HFF-Myc (cell line): ENCODE data around the gene WNT3.

Experiments
- DNase-seq: peaks from one replicate; pipeline ENCODE4 v3.0.0-alpha.2; 2011; ENCODE audit warnings: low read depth; ENCODE audit errors: extremely low read depth
- H3K4me3 ChIP-seq: replicated peaks from 2 replicates; pipeline ENCODE4 v1.5.1; 2011; ENCODE audit warnings: low read depth, mild to moderate bottlenecking, control low read depth, low read length
- CTCF ChIP-seq: IDR thresholded peaks from 2 replicates; pipeline ENCODE4 v1.5.1; 2012; ENCODE audit warnings: mild to moderate bottlenecking, low read depth, low read length, control low read depth; ENCODE audit errors: missing control alignments

WNT3 gene

GRCh38 chr17:46739982-46740381, 78.5 kb downstream of the WNT3 start:
- DNase-seq = no peak
- TF ChIP-seq CTCF = no peak
- H3K4me3 ChIP-seq = no peak overlapping the region

- no peak for DNase-seq
- no peak overlapping the region for H3K4me3 ChIP-seq
- TF ChIP-seq CTCF = no peak
These were observed 79.9 kb downstream of the WNT3 start for GRCh38 chr17:46738544-46738943.

- no peak overlapping the region for H3K4me3 ChIP-seq
- no peak for TF ChIP-seq CTCF
- no peak for DNase-seq
These were observed 81.2 kb downstream of the WNT3 start for GRCh38 chr17:46737326-46737725.

- H3K4me3 ChIP-seq = no peak overlapping the region
- TF ChIP-seq CTCF = no peak
- DNase-seq = no peak
These were observed 82.4 kb downstream of the WNT3 start for GRCh38 chr17:46736100-46736499.

- TF ChIP-seq CTCF = no peak
- no peak overlapping the region for H3K4me3 ChIP-seq
- DNase-seq = no peak
These were observed 84.5 kb downstream of the WNT3 start for GRCh38 chr17:46733837-46734475.

- no peak overlapping the region for H3K4me3 ChIP-seq
These were observed 85.6 kb downstream of the WNT3 start for GRCh38 chr17:46732754-46733398.

More at GRCh38 chr17:46732754-46733398, 85.6 kb downstream of the WNT3 start:
- DNase-seq = no peak
- no peak for TF ChIP-seq CTCF
